Body of pancreas (tissue), 4 donors: Measurements from ENCODE around the gene GABRQ. TPM values are rescaled to one million over a fixed set of nuclear protein-coding genes. Genes with fewer than 3 reads are reported as not detected.

Experiments
- ATAC-seq: fragments of 150-250 bp; one replicate; pipeline ENCODE4 v1.9.1; 2016
- DNase-seq, 4 donors: peaks; one replicate each; pipeline ENCODE4 v3.0.0-alpha.2; 2019
- H3K27ac ChIP-seq, 4 donors: fragments of 200-600 bp; sonication (generic); 1 replicate in 3 of 4; 2 replicates in 1 of 4; pipeline versions ENCODE4 v1.5.1 to v1.6.1; 2016 to 2019; ENCODE audit warnings: mild to moderate bottlenecking in 1 of 4, mixed read lengths in 1 of 4, moderate library complexity in 1 of 4
- H3K27me3 ChIP-seq, 2 donors: fragments of 200-600 bp; sonication (generic); one replicate each; pipeline ENCODE4 v1.6.0; 2016; ENCODE audit warnings: mild to moderate bottlenecking in 1 of 2
- H3K36me3 ChIP-seq, 2 donors: fragments of 200-600 bp; sonication (generic); replicated peaks in 1 of 2; 2 replicates each; pipeline ENCODE4 v1.5.1; 2016; ENCODE audit warnings: low read depth in 2 of 2; ENCODE audit not compliant: insufficient read depth in 1 of 2
- H3K4me1 ChIP-seq: fragments of 200-600 bp; sonication (generic); one replicate; pipeline ENCODE4 v1.6.0; 2016
- H3K4me3 ChIP-seq, 2 donors: fragments of 200-600 bp; sonication (generic); 1 replicate in 1 of 2; 2 replicates in 1 of 2; pipeline ENCODE4 v1.5.1; 2016 to 2019
- H3K9me3 ChIP-seq, 3 donors: fragments of 200-600 bp; sonication (generic); 1 replicate in 2 of 3; 2 replicates in 1 of 3; pipeline ENCODE4 v1.5.1; 2016
- CTCF ChIP-seq, 7 experiments: fragments of 450-650 bp in 4 of 7; fragments of 200-600 bp in 3 of 7; sonication (generic) in 3 of 7; IDR thresholded peaks; one replicate each; pipeline ENCODE4 v1.5.1; 2016 to 2019; ENCODE audit warnings: antibody characterized with exemption in 7 of 7
- POLR2A ChIP-seq, 3 donors: fragments of 450-650 bp; IDR thresholded peaks; one replicate each; pipeline ENCODE4 v1.6.1; 2016; ENCODE audit warnings: antibody characterized with exemption in 3 of 3, mild to moderate bottlenecking in 2 of 3
- WGBS, 2 donors: methylation state at CpG; one replicate each; pipeline ENCODE4 v1.1.5; 2017; 5-methylcytosine and 5-hydroxymethylcytosine counted together
- intact Hi-C: fragments of 100-400 bp; cut with DNase I; formaldehyde crosslinking; loops from one replicate; pipeline ENCODE4 v1.15.1; 2023
- total RNA-seq, 2 donors: library from RNA; depleted of rRNA; stranded (reverse); fragments of >200 nt; gene quantifications; one replicate each; pipeline ENCODE4 v1.1.0, GENCODE V29; 2016

GABRQ gene
- total RNA-seq, 2 donors from 2014 or later: not detected

GRCh38 chrX:152619897-152620296 lies 17.8 kb upstream of the GABRQ start:
- no peaks in the 10 kb centered on the region for H3K36me3 ChIP-seq
- 52% methylated on average over 2 of the region's 2 CpGs for WGBS, 2 donors
- H3K4me1 ChIP-seq: no peaks in the 10 kb centered on the region
- no peak for ATAC-seq
- H3K4me3 ChIP-seq: no peak overlapping the region
- TF ChIP-seq CTCF (IDR thresholded peaks at IDR 0.05): no peak
- TF ChIP-seq POLR2A (IDR thresholded peaks at IDR 0.05): no peak
- DNase-seq: no peak
- intact Hi-C loops: no loop called here
- H3K27me3 ChIP-seq: no peaks in the 10 kb centered on the region
- no peaks in the 10 kb centered on the region for H3K9me3 ChIP-seq
- no peak overlapping the region for H3K27ac ChIP-seq

- DNase-seq: peak; percentile 26 to 78 (median 58)
- no peak for ATAC-seq
- WGBS, 2 donors: 39 to 40% methylated on average over 3 to 7 of the region's 7 CpGs
- no peaks in the 10 kb centered on the region for H3K9me3 ChIP-seq
- no peaks in the 10 kb centered on the region for H3K36me3 ChIP-seq
- H3K4me3 ChIP-seq: no peak overlapping the region
- no peak overlapping the region for H3K27ac ChIP-seq
- H3K4me1 ChIP-seq: no peaks in the 10 kb centered on the region
- intact Hi-C loops: no loop called here
- TF ChIP-seq CTCF (IDR thresholded peaks at IDR 0.05) (peak; percentile 42 to 72 (median 68)), POLR2A (IDR thresholded peaks at IDR 0.05) (no peak)
- no peaks in the 10 kb centered on the region for H3K27me3 ChIP-seq
Measured at GRCh38 chrX:152632445-152633097, 5.1 kb upstream of the GABRQ start.

GRCh38 chrX:152635941-152636340 lies 1.8 kb upstream of the GABRQ start:
- TF ChIP-seq POLR2A (IDR thresholded peaks at IDR 0.05) (no peak), CTCF (IDR thresholded peaks at IDR 0.05) (peak in 6 of 7 experiments; percentile 22 to 62 (median 48))
- Histone ChIP-seq H3K36me3 (no peaks in the 10 kb centered on the region), H3K27ac (no peak overlapping the region), H3K9me3 (no peaks in the 10 kb centered on the region), H3K27me3 (no peaks in the 10 kb centered on the region), H3K4me3 (no peak overlapping the region), H3K4me1 (no peaks in the 10 kb centered on the region)
- intact Hi-C loops: loop anchor here (5.0 kb wide), 1 partner anchor 884 kb away; no protein-coding TSS in a partner anchor
- WGBS, 2 donors: 0 to 1% methylated on average over 6 to 7 of the region's 7 CpGs
- no peak for ATAC-seq
- peak; percentile 32 to 55 (median 36) for DNase-seq

- no peaks in the 10 kb centered on the region for H3K9me3 ChIP-seq
- H3K4me1 ChIP-seq: no peaks in the 10 kb centered on the region
- H3K27me3 ChIP-seq: no peaks in the 10 kb centered on the region
- ATAC-seq (no peak), DNase-seq (no peak)
- TF ChIP-seq CTCF (IDR thresholded peaks at IDR 0.05) (no peak), POLR2A (IDR thresholded peaks at IDR 0.05) (no peak)
- H3K4me3 ChIP-seq: no peak overlapping the region
- H3K27ac ChIP-seq: no peak overlapping the region
- WGBS, 2 donors: 0 to 2% methylated on average over 7 to 18 of the region's 23 CpGs
- intact Hi-C loops: loop anchor here (5.0 kb wide), 1 partner anchor 886 kb away; no protein-coding TSS in a partner anchor
- H3K36me3 ChIP-seq: no peaks in the 10 kb centered on the region
Measured at GRCh38 chrX:152638443-152638904, 779 bp downstream of the GABRQ start.

GRCh38 chrX:152639426-152639825 lies 1.7 kb downstream of the GABRQ start:
- Histone ChIP-seq H3K27ac (no peak overlapping the region), H3K9me3 (no peaks in the 10 kb centered on the region)

More at GRCh38 chrX:152639426-152639825, 1.7 kb downstream of the GABRQ start:
- H3K4me3 ChIP-seq: no peak overlapping the region
- no peak for TF ChIP-seq CTCF (IDR thresholded peaks at IDR 0.05)
- TF ChIP-seq POLR2A (IDR thresholded peaks at IDR 0.05): no peak
- no peaks in the 10 kb centered on the region for H3K36me3 ChIP-seq
- DNase-seq (no peak), ATAC-seq (no peak)
- H3K4me1 ChIP-seq: no peaks in the 10 kb centered on the region
- intact Hi-C loops: loop anchor here (5.0 kb wide), 1 partner anchor 887 kb away; no protein-coding TSS in a partner anchor
- 46 to 57% methylated on average over 2 to 3 of the region's 7 CpGs for WGBS, 2 donors
- no peaks in the 10 kb centered on the region for H3K27me3 ChIP-seq
